Activated effector memory CD4-positive, alpha-beta T cell treated with Interleukin-2 at 50 U/mL for 16 hours (primary cell): ENCODE results near the gene ARL8A.

ENCODE experiments used
- DNase-seq: peaks from one replicate; pipeline ENCODE4 v3.0.0-alpha.2; 2020

Gene ARL8A

DNA sequence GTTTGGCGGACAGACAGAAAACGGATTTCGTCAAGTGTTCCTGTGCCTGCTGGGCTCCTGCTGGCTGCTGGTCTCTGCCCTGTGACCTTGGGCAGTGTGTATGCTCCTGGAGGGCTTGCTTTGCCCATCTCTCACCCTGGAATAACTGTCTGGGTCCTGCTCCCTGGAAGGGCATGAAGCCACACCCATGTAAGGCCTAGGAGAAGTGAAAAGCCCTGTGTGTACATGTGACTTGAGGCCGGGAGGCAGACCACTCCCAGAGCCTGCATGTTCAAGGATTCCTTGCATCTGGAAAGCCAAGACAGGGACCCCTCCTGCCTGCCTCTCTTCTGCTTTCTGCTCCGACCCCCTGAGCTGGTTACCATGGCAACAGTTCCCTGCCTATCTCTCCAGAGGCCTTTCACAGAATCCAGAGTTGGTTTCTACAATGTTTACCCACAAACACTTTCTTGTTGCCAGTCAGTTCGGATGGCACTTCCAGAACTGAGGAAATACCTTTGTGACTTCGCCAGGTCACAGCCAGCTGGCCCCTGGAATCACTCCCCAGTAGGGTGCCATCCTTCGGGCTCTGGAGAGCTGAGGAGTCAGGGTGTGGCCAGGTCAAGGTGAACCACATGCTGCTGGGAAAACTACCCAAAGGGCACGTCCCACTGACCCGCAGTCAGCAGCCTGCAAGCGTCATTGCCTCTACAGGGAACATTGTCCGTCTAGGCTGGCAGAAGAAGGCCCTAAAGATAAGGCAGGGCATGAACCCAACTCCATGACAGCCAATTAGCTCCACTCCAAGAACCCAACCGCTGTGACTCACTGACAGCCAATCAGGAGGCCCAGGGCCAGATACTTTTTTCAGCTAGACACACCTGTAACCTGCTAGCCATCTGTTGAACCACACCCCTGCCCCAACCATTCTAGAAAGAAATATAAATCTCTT, 36.5 kb downstream of the ARL8A start:
- no peak for DNase-seq

DNA sequence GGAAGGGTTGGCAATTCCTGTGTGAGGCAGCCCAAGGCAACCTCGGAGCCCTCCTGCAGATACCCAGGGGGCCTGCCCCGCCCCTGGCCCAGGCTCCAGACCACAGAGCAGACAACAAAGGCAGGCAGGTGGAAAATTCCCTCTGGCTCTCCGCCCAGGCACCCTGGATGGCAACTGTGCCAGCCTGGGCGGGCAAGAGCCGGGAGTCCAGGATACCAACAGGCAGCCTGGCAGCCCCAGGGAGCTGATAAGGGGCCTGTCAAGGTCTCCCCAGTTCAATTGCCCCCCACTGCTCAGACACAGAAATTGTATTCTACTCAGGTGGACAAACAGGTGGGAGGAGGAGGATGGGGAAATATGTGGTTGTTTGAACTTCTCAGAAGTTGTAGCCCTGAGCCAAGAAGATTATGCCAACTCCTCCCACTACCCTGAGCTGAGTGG, 37.2 kb downstream of the ARL8A start:
- DNase-seq: no peak

DNA sequence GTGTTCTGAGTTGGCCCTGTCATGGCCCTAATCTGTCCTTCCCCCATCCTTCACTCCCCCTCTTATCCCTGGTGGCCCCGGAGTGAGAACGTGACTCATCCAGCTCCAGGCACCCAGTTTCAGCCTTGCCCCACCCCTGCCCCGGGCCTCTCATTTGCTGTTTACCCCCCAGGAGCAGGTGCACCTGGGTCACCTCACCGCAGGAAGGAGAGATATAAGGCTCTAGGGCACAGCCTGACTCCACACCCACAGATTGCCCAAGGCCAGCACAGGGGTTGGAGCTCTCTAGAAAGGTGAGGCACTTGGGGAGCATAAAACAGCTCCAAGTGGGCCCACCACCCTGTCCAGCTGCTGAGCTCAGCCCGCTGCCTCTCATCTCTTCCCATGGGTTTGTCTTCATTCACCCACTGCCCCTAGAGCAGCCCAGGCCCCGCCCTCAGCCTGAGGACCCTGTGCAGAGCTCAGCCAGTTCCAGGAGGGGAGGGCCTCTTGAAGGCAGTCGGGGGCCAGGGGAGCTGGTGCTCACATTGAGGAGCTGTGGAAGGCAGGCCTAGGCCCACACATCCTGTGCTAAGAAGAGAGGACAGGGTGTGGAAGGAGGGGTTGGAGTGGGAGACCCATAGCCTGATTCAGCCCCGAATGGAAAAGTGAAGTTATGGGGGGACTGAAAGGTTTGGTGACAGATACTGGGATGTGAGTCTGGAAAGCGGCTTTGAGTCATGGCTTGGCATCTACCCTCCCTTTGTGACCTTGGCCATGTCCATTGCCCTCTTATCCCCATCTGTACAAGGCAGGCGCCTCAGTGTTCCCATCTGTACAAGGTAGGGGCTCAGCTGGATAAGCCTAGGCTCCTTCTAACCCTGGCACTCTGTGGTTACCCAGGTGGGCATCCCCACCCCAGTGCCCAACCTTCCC, 37.9 kb downstream of the ARL8A start:
- DNase-seq: no peak

- no peak for DNase-seq
Measured at GRCh38 chr1:202105571-202106339, 38.8 kb downstream of the ARL8A start.

GRCh38 chr1:202104073-202104472, 40.5 kb downstream of the ARL8A start:
- no peak for DNase-seq

GRCh38 chr1:202101184-202101583, 43.4 kb downstream of the ARL8A start:
- DNase-seq: no peak

DNA sequence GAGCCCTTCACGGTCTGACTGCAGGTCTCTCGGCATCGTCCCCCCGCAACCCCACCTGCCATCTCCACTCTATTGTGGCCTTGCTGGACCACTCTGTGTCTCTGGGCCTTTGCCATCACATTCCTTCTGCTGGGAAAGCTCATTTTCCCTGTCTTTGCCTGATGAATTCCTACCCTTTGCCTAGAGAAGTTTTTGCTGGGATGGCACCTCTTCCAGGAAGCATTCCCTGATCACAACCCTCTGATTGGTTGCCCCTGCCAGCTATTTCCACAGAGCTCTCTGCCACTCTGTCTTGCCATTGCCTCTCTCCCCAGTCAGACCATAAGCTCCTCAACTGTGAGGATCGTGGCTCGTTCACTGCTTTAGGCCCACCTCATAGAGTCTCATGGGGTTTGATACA, 50.7 kb downstream of the ARL8A start:
- no peak for DNase-seq

GRCh38 chr1:202090994-202091393, 53.5 kb downstream of the ARL8A start:
- DNase-seq: no peak

- no peak for DNase-seq
Measured at GRCh38 chr1:202088206-202088605, 56.3 kb downstream of the ARL8A start.

GRCh38 chr1:202086579-202087350, 57.8 kb downstream of the ARL8A start:
- DNase-seq: no peak

DNA sequence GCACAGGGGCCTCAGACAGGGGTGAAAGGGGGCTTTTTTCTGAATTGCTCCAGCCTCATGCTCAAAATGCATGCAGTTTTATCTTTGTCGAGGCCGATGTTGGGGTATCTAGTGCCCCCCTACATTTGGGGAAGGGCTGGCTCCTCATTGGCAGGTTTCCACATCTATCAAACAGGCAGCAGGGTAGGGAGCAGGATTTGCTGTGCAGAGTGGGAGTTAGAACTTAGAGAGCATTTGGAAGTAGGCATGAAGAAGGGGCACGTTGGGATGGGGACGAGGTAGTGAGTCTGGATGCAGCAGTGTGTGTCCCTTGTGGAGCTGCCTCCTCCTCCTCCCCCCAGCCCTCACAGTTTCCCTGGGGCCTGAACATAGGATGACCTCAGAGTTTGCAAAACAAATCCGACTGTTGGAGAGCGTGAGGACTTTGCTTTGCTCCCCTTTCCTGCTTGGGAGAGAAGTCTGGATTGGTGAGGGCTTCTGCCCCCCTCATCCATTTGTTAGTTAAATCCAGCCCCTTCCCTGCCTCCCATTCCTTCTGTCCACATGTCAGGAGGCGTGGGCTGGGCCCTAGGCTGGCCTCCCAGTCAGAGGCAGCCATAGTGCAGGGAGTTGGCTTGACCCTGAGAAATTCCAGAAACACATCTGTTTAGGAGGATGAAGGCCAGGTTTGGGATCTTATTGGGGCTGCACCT, 58.7 kb downstream of the ARL8A start:
- no peak for DNase-seq

DNA sequence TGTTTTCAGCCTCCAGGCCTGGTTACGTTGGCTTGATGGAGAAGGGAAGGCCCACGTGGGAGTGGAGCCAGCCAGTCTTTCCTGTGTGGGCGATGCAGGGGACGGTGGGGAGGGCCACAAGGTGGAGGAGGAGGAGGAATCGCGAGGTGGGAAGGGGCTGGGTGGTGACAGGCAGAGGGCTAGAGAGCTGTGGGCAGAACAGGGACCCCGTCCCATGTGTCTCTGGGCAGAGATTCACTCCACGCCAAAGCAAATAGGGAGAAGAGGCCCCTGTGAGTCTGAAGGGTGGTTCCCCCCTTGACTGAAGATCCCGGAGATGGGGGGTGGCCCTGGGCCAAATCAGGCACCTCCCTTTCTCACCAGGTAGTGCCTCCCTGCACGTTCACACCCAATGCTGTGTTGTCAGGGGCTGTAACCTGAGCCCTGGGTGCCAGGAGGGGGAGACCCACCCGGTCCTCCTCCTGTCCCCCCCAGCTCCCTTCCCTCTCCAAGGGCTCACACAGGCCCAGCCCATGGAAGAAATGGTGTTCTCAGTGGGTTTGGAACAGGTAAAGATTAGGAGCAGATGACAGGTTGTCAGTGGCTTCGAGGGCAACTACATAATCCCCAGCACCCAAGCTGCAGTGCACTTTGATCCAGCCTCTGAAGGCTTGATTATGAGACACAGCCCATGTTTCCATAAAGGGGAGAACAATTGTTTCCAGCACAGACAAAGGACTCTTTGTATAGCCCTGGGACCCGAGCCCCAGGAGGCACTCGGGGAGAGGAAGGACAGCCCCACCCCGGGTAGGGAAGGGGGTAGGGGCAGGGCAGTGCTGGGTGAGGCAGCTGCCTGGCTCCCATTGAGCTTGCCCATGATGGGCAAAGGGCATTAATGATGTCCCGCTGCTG, 59.5 kb downstream of the ARL8A start:
- DNase-seq: no peak
